Measurements from ENCODE around the gene SDK1. TPM values are rescaled to one million over a fixed set of nuclear protein-coding genes. Genes with fewer than 3 reads are reported as not detected.
"Not testable (repeated sequence)": the region's sequence is repeated elsewhere in the genome, so short reads cannot be mapped to it uniquely, and the experiment has no call there.

SDK1 gene
- total RNA-seq, 1 donor from 2014 or later, result 7.5 TPM

GRCh38 chr7:4207011-4207410 is 906.0 kb downstream of the SDK1 start:
- no peak for DNase-seq

GRCh38 chr7:4208086-4208485 is 907.0 kb downstream of the SDK1 start:
- DNase-seq, result no peak

- DNase-seq, result no peak
Measured at GRCh38 chr7:4208586-4208985, 907.5 kb downstream of the SDK1 start.

GRCh38 chr7:4209126-4209525 is 908.1 kb downstream of the SDK1 start:
- no peak for DNase-seq

- no peak for DNase-seq
Measured at GRCh38 chr7:4209966-4210365, 908.9 kb downstream of the SDK1 start.

GRCh38 chr7:4210821-4211220 is 909.8 kb downstream of the SDK1 start:
- no peak for DNase-seq

- no peak for DNase-seq
Measured at GRCh38 chr7:4211261-4211660, 910.2 kb downstream of the SDK1 start.

- DNase-seq, result no peak
Measured at GRCh38 chr7:4212376-4212775, 911.3 kb downstream of the SDK1 start.

- DNase-seq, result no peak
Measured at GRCh38 chr7:4214291-4215155, 913.5 kb downstream of the SDK1 start.

- no peak for DNase-seq
Measured at GRCh38 chr7:4215176-4215720, 914.2 kb downstream of the SDK1 start.

- DNase-seq, result no peak
Measured at GRCh38 chr7:4216016-4216415, 915.0 kb downstream of the SDK1 start.

GRCh38 chr7:4217126-4217660 is 916.1 kb downstream of the SDK1 start:
- DNase-seq, result not testable (repeated sequence)

GRCh38 chr7:4218481-4218880 is 917.4 kb downstream of the SDK1 start:
- no peak for DNase-seq

GRCh38 chr7:4220011-4220410 is 919.0 kb downstream of the SDK1 start:
- DNase-seq, result no peak

GRCh38 chr7:4221043-4221442 is 920.0 kb downstream of the SDK1 start:
- DNase-seq, result no peak

- DNase-seq, result no peak
Measured at GRCh38 chr7:4222676-4223075, 921.6 kb downstream of the SDK1 start.

GRCh38 chr7:4225361-4225771 is 924.3 kb downstream of the SDK1 start:
- DNase-seq, result no peak

- no peak for DNase-seq
Measured at GRCh38 chr7:4225881-4226523, 925.0 kb downstream of the SDK1 start.

GRCh38 chr7:4226524-4226882 is 925.5 kb downstream of the SDK1 start:
- DNase-seq, result no peak

- DNase-seq, result peak; percentile 37
Measured at GRCh38 chr7:4227105-4228010, 926.3 kb downstream of the SDK1 start.

- no peak for DNase-seq
Measured at GRCh38 chr7:4230352-4230751, 929.3 kb downstream of the SDK1 start.

- DNase-seq, result no peak
Measured at GRCh38 chr7:4233146-4233545, 932.1 kb downstream of the SDK1 start.
